Hepatocyte (in vitro differentiated cells): ENCODE data around the gene LSM7. TPM values are rescaled to one million over a fixed set of nuclear protein-coding genes. Genes with fewer than 3 reads are reported as not detected.

ENCODE experiments used
- DNase-seq: peaks from one replicate; pipeline ENCODE4 v3.0.0-alpha.2; 2016; ENCODE audit warnings: low spot score
- H2AFZ ChIP-seq: fragments of 200-600 bp; sonication (generic); 2 replicates; pipeline ENCODE4 v1.6.0; 2016; ENCODE audit warnings: antibody characterized with exemption, mild to moderate bottlenecking
- H3K27ac ChIP-seq: fragments of 200-600 bp; sonication (generic); 2 replicates; pipeline ENCODE4 v1.5.1; 2016; ENCODE audit warnings: mild to moderate bottlenecking
- H3K27me3 ChIP-seq: fragments of 200-600 bp; sonication (generic); 2 replicates; pipeline ENCODE4 v1.6.1; 2016
- H3K36me3 ChIP-seq: fragments of 200-600 bp; sonication (generic); replicated peaks from 2 replicates; pipeline ENCODE4 v1.5.1; 2016; ENCODE audit warnings: low read depth; ENCODE audit not compliant: insufficient read depth
- H3K4me1 ChIP-seq: fragments of 200-600 bp; sonication (generic); 2 replicates; pipeline ENCODE4 v1.5.1; 2016; ENCODE audit warnings: mild to moderate bottlenecking, moderate library complexity; ENCODE audit not compliant: insufficient read depth
- H3K4me2 ChIP-seq: fragments of 200-600 bp; sonication (generic); 2 replicates; pipeline ENCODE4 v1.6.0; 2016
- H3K4me3 ChIP-seq: fragments of 200-600 bp; sonication (generic); 2 replicates; pipeline ENCODE4 v1.5.1; 2016; ENCODE audit warnings: mild to moderate bottlenecking
- H3K79me2 ChIP-seq: fragments of 200-600 bp; sonication (generic); 2 replicates; pipeline ENCODE4 v1.6.0; 2017; ENCODE audit warnings: mild to moderate bottlenecking
- H3K9me2 ChIP-seq: fragments of 200-600 bp; sonication (generic); replicated peaks from 2 replicates; pipeline ENCODE4 v1.6.0; 2017; ENCODE audit warnings: mild to moderate bottlenecking; ENCODE audit not compliant: insufficient read depth
- H3K9me3 ChIP-seq: fragments of 200-600 bp; sonication (generic); 2 replicates; pipeline ENCODE4 v1.5.1; 2016; ENCODE audit warnings: low read depth, mild to moderate bottlenecking
- H4K20me1 ChIP-seq: fragments of 200-600 bp; sonication (generic); 2 replicates; pipeline ENCODE4 v1.6.0; 2016; ENCODE audit warnings: mild to moderate bottlenecking; ENCODE audit not compliant: insufficient read depth, poor library complexity, severe bottlenecking
- EZH2 ChIP-seq: fragments of 200-600 bp; sonication (generic); IDR thresholded peaks from 2 replicates; pipeline ENCODE4 v1.6.1; 2016; ENCODE audit warnings: antibody characterized with exemption, mild to moderate bottlenecking, borderline replicate concordance
- EZH2phosphoT487 ChIP-seq: fragments of 200-600 bp; sonication (generic); IDR thresholded peaks from one replicate; pipeline ENCODE4 v1.6.1; 2018; ENCODE audit warnings: antibody characterized with exemption, mild to moderate bottlenecking, low read depth, moderate library complexity; ENCODE audit not compliant: unreplicated experiment, severe bottlenecking
- WGBS: methylation state at CpG from one replicate; pipeline ENCODE4 v1.1.6; 2016; ENCODE audit warnings: low lambda C conversion rate; ENCODE audit errors: missing lambda C conversion rate; 5-methylcytosine and 5-hydroxymethylcytosine counted together
- polyA plus RNA-seq: library from polyadenylated mRNA; unstranded; fragments of >200 nt; fragmentation: Nextera tagmentation; extraction: Ambion mirVana; gene quantifications from 2 replicates; pipeline ENCODE4 v1.2.1, GENCODE V29; 2016
- total RNA-seq: library from RNA; depleted of rRNA; stranded (reverse); fragments of >200 nt; gene quantifications from 2 replicates; pipeline ENCODE4 v1.2.3, GENCODE V29; 2014
- TF ChIP-seq, protein P1 (sequence below): fragments of 200-600 bp; sonication (generic); IDR thresholded peaks from 2 replicates; pipeline ENCODE4 v1.5.1; 2016; ENCODE audit warnings: antibody characterized with exemption, mild to moderate bottlenecking; ENCODE audit not compliant: poor library complexity

The LSM7 gene
- total and polyA plus RNA-seq, 2 experiments from 2014 or later: 150 to 190 TPM

DNA sequence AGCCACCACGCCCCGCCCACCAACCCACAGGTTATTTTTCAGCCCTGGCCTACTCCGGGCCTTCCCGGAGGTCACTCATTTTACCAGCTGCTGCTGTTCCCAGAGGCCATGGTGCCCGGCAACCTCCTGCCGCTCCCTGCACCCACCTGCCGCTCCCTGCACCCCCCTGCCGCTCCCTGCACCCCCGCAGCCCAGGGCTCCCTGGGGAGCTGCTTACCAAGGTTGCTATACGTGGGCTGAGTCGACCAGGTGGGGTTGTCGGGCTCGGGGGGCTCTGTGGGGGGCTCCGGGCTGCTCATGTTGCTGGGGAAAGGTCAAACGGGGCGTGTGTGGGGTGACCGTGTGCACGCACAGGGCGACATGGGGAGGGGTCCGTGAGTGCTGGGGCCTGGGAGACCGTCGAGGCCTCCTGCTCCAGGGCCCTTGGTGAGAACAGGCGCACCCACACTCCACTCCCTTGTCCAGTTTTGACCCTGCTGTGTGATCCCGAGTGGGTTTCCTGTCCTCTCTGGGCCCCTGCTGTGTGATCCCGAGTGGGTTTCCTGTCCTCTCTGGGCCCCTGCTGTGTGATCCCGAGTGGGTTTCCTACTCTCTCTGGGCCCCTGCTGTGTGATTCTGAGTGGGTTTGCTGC is 47.6 kb downstream of the LSM7 start:
- TF ChIP-seq, protein P1, sequence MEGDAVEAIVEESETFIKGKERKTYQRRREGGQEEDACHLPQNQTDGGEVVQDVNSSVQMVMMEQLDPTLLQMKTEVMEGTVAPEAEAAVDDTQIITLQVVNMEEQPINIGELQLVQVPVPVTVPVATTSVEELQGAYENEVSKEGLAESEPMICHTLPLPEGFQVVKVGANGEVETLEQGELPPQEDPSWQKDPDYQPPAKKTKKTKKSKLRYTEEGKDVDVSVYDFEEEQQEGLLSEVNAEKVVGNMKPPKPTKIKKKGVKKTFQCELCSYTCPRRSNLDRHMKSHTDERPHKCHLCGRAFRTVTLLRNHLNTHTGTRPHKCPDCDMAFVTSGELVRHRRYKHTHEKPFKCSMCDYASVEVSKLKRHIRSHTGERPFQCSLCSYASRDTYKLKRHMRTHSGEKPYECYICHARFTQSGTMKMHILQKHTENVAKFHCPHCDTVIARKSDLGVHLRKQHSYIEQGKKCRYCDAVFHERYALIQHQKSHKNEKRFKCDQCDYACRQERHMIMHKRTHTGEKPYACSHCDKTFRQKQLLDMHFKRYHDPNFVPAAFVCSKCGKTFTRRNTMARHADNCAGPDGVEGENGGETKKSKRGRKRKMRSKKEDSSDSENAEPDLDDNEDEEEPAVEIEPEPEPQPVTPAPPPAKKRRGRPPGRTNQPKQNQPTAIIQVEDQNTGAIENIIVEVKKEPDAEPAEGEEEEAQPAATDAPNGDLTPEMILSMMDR: no peak
- TF ChIP-seq EZH2phosphoT487 (no peak), EZH2 (no peak)
- Histone ChIP-seq H3K4me3 (no peak overlapping the region), H3K4me2 (no peak overlapping the region), H3K4me1 (peaks cover 11% of the 10 kb centered on the region), H3K27ac (no peak overlapping the region), H3K36me3 (no peaks in the 10 kb centered on the region), H4K20me1 (no peaks in the 10 kb centered on the region), H3K27me3 (peaks cover 15% of the 10 kb centered on the region), H3K9me3 (no peaks in the 10 kb centered on the region), H3K79me2 (no peaks in the 10 kb centered on the region), H2AFZ (no peak overlapping the region), H3K9me2 (no peaks in the 10 kb centered on the region)
- DNase-seq: no peak
- WGBS: 86% methylated on average over 20 of the region's 26 CpGs

GRCh38 chr19:2278459-2279158 is 49.8 kb downstream of the LSM7 start:
- no peaks in the 10 kb centered on the region for H3K9me3 ChIP-seq
- no peak overlapping the region for H3K4me2 ChIP-seq
- 88% methylated on average over 17 of the region's 33 CpGs for WGBS
- DNase-seq: no peak
- no peaks in the 10 kb centered on the region for H3K36me3 ChIP-seq
- H3K9me2 ChIP-seq: no peaks in the 10 kb centered on the region
- peaks cover 12% of the 10 kb centered on the region for H3K79me2 ChIP-seq
- no peak overlapping the region for H3K27ac ChIP-seq
- peaks cover 11% of the 10 kb centered on the region for H3K4me1 ChIP-seq
- peaks cover 15% of the 10 kb centered on the region for H3K27me3 ChIP-seq
- TF ChIP-seq, protein P1: no peak
- TF ChIP-seq EZH2 (no peak), EZH2phosphoT487 (no peak)
- H2AFZ ChIP-seq: no peak overlapping the region
- H3K4me3 ChIP-seq: no peak overlapping the region
- peaks cover 14% of the 10 kb centered on the region for H4K20me1 ChIP-seq

GRCh38 chr19:2277138-2277537 is 51.2 kb downstream of the LSM7 start:
- Histone ChIP-seq H4K20me1 (peaks cover 29% of the 10 kb centered on the region), H3K27ac (no peak overlapping the region), H2AFZ (no peak overlapping the region), H3K9me2 (no peaks in the 10 kb centered on the region), H3K36me3 (no peaks in the 10 kb centered on the region), H3K4me3 (no peak overlapping the region), H3K27me3 (peaks cover 3% of the 10 kb centered on the region), H3K9me3 (no peaks in the 10 kb centered on the region), H3K79me2 (peaks cover 27% of the 10 kb centered on the region), H3K4me1 (peaks cover 20% of the 10 kb centered on the region), H3K4me2 (no peak overlapping the region)
- no peak for DNase-seq
- WGBS: 86% methylated on average over 9 of the region's 9 CpGs
- TF ChIP-seq, protein P1: no peak
- TF ChIP-seq EZH2 (no peak), EZH2phosphoT487 (no peak)
